Keratinocyte (primary cell): ENCODE measurements around the gene OR10T2. TPM values are rescaled to one million over a fixed set of nuclear protein-coding genes. Genes with fewer than 3 reads are reported as not detected.

Experiments used
- DNase-seq: peaks from one replicate; pipeline ENCODE4 v3.0.0-alpha.2; 2011; ENCODE audit warnings: low read depth, missing footprints, low spot score
- FAIRE-seq: peaks from 2 replicates; lab custom pipeline; 2011; peaks lifted over from hg19 to GRCh38; lab: Jason Lieb, UNC
- H2AFZ ChIP-seq: 2 replicates; pipeline ENCODE4 v1.6.0; 2012; ENCODE audit warnings: low read length, control low read depth, inconsistent platforms; ENCODE audit not compliant: control insufficient read depth
- H3K27ac ChIP-seq: 2 replicates; pipeline ENCODE4 v1.5.1; 2011; ENCODE audit warnings: low read length; ENCODE audit not compliant: control insufficient read depth, insufficient read depth
- H3K27me3 ChIP-seq: 3 replicates; pipeline ENCODE4 v1.6.0; 2011; ENCODE audit warnings: low read length; ENCODE audit not compliant: control insufficient read depth, insufficient read depth; ENCODE audit errors: extremely low read depth
- H3K36me3 ChIP-seq, 2 experiments: 2 replicates in 1 of 2; 3 replicates in 1 of 2; pipeline ENCODE4 v1.5.1; 2011; ENCODE audit warnings: low read length in 2 of 2, mild to moderate bottlenecking in 1 of 2; ENCODE audit not compliant: control insufficient read depth in 2 of 2, insufficient read depth in 2 of 2; ENCODE audit errors: extremely low read depth in 1 of 2
- H3K4me1 ChIP-seq: 3 replicates; pipeline ENCODE4 v1.5.1; 2011; ENCODE audit warnings: low read length; ENCODE audit not compliant: control insufficient read depth, insufficient read depth; ENCODE audit errors: extremely low read depth
- H3K4me2 ChIP-seq: 3 replicates; pipeline ENCODE4 v1.6.0; 2011; ENCODE audit warnings: low read depth, low read length; ENCODE audit not compliant: control insufficient read depth, insufficient read depth; ENCODE audit errors: extremely low read depth
- H3K4me3 ChIP-seq, 3 experiments: fragments of 200-600 bp in 1 of 3; sonication (generic) in 1 of 3; 2 replicates in 2 of 3; 3 replicates in 1 of 3; pipeline ENCODE4 v1.5.1; 2011 to 2016; ENCODE audit warnings: low read length in 3 of 3, mild to moderate bottlenecking in 3 of 3, control low read depth in 2 of 3, inconsistent platforms in 1 of 3, low read depth in 1 of 3, mixed read lengths in 1 of 3, mixed run types in 1 of 3, moderate library complexity in 1 of 3; ENCODE audit not compliant: control insufficient read depth in 2 of 3, insufficient read depth in 2 of 3; ENCODE audit errors: extremely low read depth in 1 of 3
- H3K79me2 ChIP-seq: 2 replicates; pipeline ENCODE4 v1.6.0; 2012; ENCODE audit warnings: low read length; ENCODE audit not compliant: control insufficient read depth, insufficient read depth
- H3K9ac ChIP-seq: 3 replicates; pipeline ENCODE4 v1.6.0; 2011; ENCODE audit warnings: low read length; ENCODE audit not compliant: control insufficient read depth, insufficient read depth; ENCODE audit errors: extremely low read depth
- H3K9me1 ChIP-seq: 3 replicates; pipeline ENCODE4 v1.6.0; 2011; ENCODE audit warnings: low read length; ENCODE audit not compliant: control insufficient read depth, insufficient read depth; ENCODE audit errors: extremely low read depth
- H3K9me3 ChIP-seq: 2 replicates; pipeline ENCODE4 v1.5.1; 2012; ENCODE audit warnings: low read depth, low read length; ENCODE audit not compliant: control insufficient read depth
- H4K20me1 ChIP-seq: 3 replicates; pipeline ENCODE4 v1.6.0; 2011; ENCODE audit warnings: low read length; ENCODE audit not compliant: control insufficient read depth, insufficient read depth; ENCODE audit errors: extremely low read depth
- CTCF ChIP-seq, 3 experiments: IDR thresholded peaks in 1 of 3; conservative IDR thresholded peaks in 1 of 3; optimal IDR thresholded peaks in 1 of 3; 2 replicates in 2 of 3; 3 replicates in 1 of 3; pipeline versions ENCODE3 to v1.5.1; 2011; ENCODE audit warnings: low read length in 3 of 3, mild to moderate bottlenecking in 3 of 3, moderate library complexity in 2 of 3, control low read depth in 1 of 3, inconsistent platforms in 1 of 3; ENCODE audit not compliant: insufficient read depth in 2 of 3; ENCODE audit errors: extremely low read depth in 1 of 3
- EZH2 ChIP-seq: IDR thresholded peaks from one replicate; pipeline ENCODE4 v1.6.1; 2012; ENCODE audit warnings: inconsistent platforms, mild to moderate bottlenecking, low read length, moderate library complexity
- dilution Hi-C: fragments of 300-500 bp; cut with MboI; formaldehyde crosslinking; loops from one replicate; pipeline ENCODE4 v1.7.0; 2020; ENCODE audit warnings: low sequenced_read_pairs; ENCODE audit not compliant: extremely low pct_ligation_motif_present
- polyA plus RNA-seq, 5 experiments: library from polyadenylated mRNA; depleted of rRNA in 3 of 5; stranded (reverse) in 3 of 5; stranded (forward) in 1 of 5; unstranded in 1 of 5; fragments of >200 nt; gene quantifications; 1 replicate in 1 of 5; 2 replicates in 3 of 5; 3 replicates in 1 of 5; pipeline versions ENCODE4 v1.2.1 to v1.2.3, GENCODE V29; 2011 to 2012; ENCODE audit warnings: missing spikeins in 2 of 5, low read depth in 1 of 5, low replicate concordance in 1 of 5

Gene OR10T2
- polyA plus RNA-seq, 1 donor (not counting 4 experiments of a cell fraction or from before 2014, with no cell fraction given), result not detected

GRCh38 chr1:158355773-158356285, 43.4 kb downstream of the OR10T2 start:
- Histone ChIP-seq H3K4me3 (no peak overlapping the region), H3K4me2 (no peak overlapping the region), H4K20me1 (no peaks in the 10 kb centered on the region), H3K27ac (no peak overlapping the region), H3K9ac (no peak overlapping the region), H3K27me3 (no peaks in the 10 kb centered on the region), H3K4me1 (no peaks in the 10 kb centered on the region), H3K9me1 (no peaks in the 10 kb centered on the region), H3K9me3 (no peaks in the 10 kb centered on the region), H3K79me2 (no peaks in the 10 kb centered on the region), H3K36me3 (no peaks in the 10 kb centered on the region), H2AFZ (no peak overlapping the region)
- dilution Hi-C loops, result no loop called here
- FAIRE-seq (no peak), DNase-seq (no peak)
- TF ChIP-seq EZH2, result no peak
- TF ChIP-seq CTCF (optimal IDR thresholded peaks at IDR 0.05 in 1 of 3, IDR thresholded peaks at IDR 0.05 in 1 of 3, conservative IDR thresholded peaks at IDR 0.05 in 1 of 3; ENCODE audit: extremely low read depth in 1 of 3, insufficient read depth in 2 of 3, low read length in 3 of 3), result no peak

GRCh38 chr1:158354255-158354654, 45.0 kb downstream of the OR10T2 start:
- no peak for DNase-seq
- Histone ChIP-seq H3K27me3 (no peaks in the 10 kb centered on the region), H3K36me3 (no peaks in the 10 kb centered on the region), H2AFZ (no peak overlapping the region), H3K4me1 (no peaks in the 10 kb centered on the region), H3K27ac (no peak overlapping the region), H3K4me2 (no peak overlapping the region), H3K4me3 (no peak overlapping the region), H3K79me2 (no peaks in the 10 kb centered on the region), H4K20me1 (no peaks in the 10 kb centered on the region), H3K9me1 (no peaks in the 10 kb centered on the region), H3K9me3 (no peaks in the 10 kb centered on the region), H3K9ac (no peak overlapping the region)
- TF ChIP-seq CTCF (optimal IDR thresholded peaks at IDR 0.05 in 1 of 3, IDR thresholded peaks at IDR 0.05 in 1 of 3, conservative IDR thresholded peaks at IDR 0.05 in 1 of 3; ENCODE audit: extremely low read depth in 1 of 3, insufficient read depth in 2 of 3, low read length in 3 of 3), result no peak
- no peak for TF ChIP-seq EZH2
- dilution Hi-C loops, result no loop called here
- no peak for FAIRE-seq
